NCI-H2171 treated with DMSO at 0.1 percent for 48 hours (cell line): ENCODE results near the gene CCNL1.

Experiments used
- DNase-seq: peaks from one replicate; lab custom pipeline; 2025; lab: John Stamatoyannopoulos, UW

Gene CCNL1

GRCh38 chr3:157145606-157146322 lies 14.2 kb downstream of the CCNL1 start:
- DNase-seq, result peak; percentile 43

GRCh38 chr3:157142315-157142714 lies 17.6 kb downstream of the CCNL1 start:
- DNase-seq, result peak; percentile 90

- no peak for DNase-seq
These were observed 19.9 kb downstream of the CCNL1 start for GRCh38 chr3:157139938-157140534.

- no peak for DNase-seq
These were observed 23.1 kb downstream of the CCNL1 start for GRCh38 chr3:157136647-157137387.

- no peak for DNase-seq
These were observed 24.1 kb downstream of the CCNL1 start for GRCh38 chr3:157135671-157136396.

- DNase-seq, result no peak
These were observed 25.2 kb downstream of the CCNL1 start for GRCh38 chr3:157134620-157135191.

GRCh38 chr3:157133434-157134320 lies 26.3 kb downstream of the CCNL1 start:
- no peak for DNase-seq

GRCh38 chr3:157132936-157133335 lies 27.0 kb downstream of the CCNL1 start:
- no peak for DNase-seq

- DNase-seq, result no peak
These were observed 27.6 kb downstream of the CCNL1 start for GRCh38 chr3:157132341-157132740.

GRCh38 chr3:157131861-157132260 lies 28.1 kb downstream of the CCNL1 start:
- DNase-seq, result no peak

GRCh38 chr3:157130467-157131251 lies 29.3 kb downstream of the CCNL1 start:
- DNase-seq, result peak; percentile 21

GRCh38 chr3:157129803-157130466 lies 30.0 kb downstream of the CCNL1 start:
- DNase-seq, result no peak

- DNase-seq, result no peak
These were observed 30.9 kb downstream of the CCNL1 start for GRCh38 chr3:157128771-157129681.

- DNase-seq, result peak; percentile 16
These were observed 31.8 kb downstream of the CCNL1 start for GRCh38 chr3:157127831-157128767.

- no peak for DNase-seq
These were observed 32.7 kb downstream of the CCNL1 start for GRCh38 chr3:157127268-157127667.

- no peak for DNase-seq
These were observed 33.6 kb downstream of the CCNL1 start for GRCh38 chr3:157126365-157126764.

GRCh38 chr3:157125101-157125500 lies 34.8 kb downstream of the CCNL1 start:
- DNase-seq, result peak; percentile 29
